MV-4-11 (cell line): ENCODE results near the gene RASGRF2.

Experiments used
- DNase-seq: peaks from one replicate; lab custom pipeline; 2025; lab: John Stamatoyannopoulos, UW

RASGRF2 gene

DNA sequence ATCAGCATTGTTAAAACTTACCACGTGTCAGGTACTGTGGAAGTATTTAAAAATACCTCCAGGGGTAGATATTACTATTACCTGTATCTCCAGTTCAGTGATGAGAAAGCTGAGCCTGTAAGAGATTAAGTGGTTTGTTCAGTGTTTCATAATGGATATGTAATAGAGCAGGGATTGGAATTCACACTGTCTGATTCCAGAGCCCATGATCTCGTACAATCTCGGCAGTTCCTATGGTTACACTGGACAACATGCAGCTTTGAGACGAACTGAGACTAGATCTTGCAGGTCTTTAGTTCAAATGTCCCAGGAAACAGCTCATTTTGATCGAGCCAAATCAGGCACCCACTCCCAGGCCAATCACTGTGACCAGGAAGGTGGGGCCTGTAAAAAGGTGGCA lies 8.8 kb upstream of the RASGRF2 start:
- DNase-seq: no peak

DNA sequence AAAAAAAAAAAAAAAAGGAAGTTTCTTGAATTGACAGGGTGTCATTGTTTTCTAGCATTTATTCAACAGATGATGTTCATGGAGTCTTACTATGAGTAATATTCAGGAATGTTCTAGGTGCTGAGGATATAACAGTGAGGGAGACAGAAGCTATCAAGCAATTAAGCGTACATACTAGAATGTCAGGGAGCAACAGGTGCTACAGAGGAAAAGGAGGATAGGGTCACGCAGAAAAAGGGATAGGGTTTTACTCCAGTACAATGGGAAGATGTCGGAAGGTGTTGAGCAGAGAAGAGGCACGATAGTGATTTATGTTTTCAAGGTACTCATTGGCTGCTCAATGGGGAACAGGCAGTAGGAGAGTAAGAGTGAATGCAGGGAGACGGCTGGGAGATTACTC lies 6.6 kb upstream of the RASGRF2 start:
- no peak for DNase-seq

DNA sequence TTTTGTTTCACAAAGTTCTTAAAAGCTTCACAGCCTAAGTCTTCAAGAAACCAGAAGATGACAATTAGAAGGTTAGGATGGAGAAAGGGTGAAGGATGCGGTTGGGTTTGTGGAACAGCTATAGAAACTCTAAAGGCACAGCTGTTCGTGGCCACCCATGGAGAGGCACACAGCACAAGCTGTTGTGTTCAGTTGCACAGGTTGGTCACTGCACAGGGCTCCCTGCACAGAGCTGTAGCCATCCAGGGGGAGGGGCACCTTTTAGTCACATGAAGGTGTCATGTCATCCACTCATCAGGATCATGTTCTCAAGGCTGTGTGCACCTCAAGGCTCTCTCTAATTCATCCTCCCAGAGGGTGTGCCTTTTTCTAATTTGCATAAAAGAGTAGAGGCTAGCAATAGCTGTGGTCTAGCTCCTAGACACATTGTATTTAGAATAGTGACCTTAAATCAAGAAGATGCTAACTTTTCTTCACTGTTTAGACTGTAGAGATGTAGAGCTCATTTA lies 5.0 kb upstream of the RASGRF2 start:
- DNase-seq: no peak

DNA sequence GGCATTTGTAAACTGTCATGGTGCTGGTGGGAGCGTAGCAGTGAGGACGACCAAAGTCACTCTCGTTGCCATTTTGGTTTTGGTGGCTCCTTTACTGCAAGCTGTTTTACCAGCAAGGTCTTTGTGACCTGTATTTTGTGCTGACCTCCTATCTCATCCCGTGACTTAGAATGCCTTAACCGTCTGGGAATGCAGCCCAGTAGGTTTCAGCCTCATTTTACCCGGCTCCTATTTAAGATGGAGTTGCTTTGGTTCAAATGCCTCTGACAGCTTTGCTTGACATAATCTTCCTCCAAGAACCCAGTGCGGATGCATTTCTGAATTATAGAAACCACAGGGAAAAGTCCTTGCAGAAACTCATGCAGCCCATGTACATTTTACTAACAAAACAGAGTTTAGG lies 3.9 kb upstream of the RASGRF2 start:
- DNase-seq: no peak

DNA sequence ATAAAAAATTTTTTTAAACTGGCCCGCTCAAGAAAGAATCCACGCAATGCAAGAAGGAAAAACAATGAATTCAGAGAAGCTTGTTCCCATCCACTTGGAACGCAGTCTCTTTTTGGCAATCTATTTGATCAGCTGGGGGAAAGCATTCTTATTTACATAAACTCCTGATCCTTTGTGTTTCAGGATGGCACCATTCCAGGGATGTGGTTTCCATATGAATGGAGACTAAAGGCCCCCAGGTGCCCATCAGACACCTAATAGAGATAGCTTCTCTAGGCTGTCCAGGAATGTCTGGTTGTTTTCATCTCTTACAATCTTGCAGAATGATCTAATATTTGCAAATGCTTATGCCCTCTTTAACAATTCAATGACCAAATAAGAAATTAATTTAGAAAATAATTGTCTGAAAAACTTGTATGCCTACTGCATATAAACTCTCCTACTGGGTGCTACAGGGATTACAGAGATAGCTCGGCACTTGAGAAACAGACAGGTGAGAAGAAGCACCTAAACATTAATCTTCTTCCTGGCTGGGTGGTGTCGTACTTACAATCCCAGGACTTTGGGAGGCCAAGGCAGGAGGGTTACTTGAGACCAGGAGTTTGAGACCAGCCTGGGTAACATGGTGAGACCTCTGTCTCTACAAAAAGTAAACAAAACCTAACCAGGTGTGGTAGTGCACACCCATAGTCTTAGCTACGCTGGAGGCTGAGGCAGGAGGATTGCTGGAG lies 3.0 kb upstream of the RASGRF2 start:
- DNase-seq: no peak

DNA sequence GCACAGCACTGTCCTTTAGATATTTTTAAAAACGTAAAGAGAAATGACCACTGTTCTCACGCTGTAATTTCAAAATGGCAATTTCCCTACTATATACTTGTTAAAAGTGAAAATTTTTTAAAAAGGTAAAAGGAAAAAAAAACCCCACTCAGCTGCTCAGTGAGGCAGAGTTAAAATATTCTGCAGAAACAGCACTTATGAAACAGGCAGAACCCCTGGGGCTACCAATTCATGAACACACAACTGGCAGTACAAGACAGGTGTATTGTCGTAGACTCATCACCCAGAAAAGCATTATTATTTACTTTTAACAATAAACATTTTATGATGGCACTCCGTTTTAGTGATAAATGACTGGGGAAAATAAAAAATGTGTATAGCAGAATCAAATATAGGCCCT lies 1.5 kb upstream of the RASGRF2 start:
- DNase-seq: no peak

DNA sequence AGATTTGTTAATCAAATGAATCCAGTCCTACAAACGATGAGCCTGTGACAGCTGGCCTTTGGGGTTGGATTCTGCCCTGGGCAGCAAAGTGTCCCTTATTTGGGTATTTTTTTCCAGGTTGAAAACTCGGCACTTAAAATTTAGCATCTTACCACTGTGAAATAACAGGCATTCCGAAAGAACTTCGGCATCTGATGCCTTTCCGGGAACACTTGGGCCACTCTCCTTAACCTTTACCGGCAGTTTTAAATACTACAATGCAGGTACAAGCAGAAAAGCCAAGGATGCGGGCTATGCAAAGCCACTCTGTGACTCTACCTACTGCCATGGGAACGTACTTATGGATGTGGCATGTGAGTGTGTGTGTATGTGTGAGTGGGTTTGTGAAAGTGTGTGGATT lies 1.0 kb upstream of the RASGRF2 start:
- no peak for DNase-seq

DNA sequence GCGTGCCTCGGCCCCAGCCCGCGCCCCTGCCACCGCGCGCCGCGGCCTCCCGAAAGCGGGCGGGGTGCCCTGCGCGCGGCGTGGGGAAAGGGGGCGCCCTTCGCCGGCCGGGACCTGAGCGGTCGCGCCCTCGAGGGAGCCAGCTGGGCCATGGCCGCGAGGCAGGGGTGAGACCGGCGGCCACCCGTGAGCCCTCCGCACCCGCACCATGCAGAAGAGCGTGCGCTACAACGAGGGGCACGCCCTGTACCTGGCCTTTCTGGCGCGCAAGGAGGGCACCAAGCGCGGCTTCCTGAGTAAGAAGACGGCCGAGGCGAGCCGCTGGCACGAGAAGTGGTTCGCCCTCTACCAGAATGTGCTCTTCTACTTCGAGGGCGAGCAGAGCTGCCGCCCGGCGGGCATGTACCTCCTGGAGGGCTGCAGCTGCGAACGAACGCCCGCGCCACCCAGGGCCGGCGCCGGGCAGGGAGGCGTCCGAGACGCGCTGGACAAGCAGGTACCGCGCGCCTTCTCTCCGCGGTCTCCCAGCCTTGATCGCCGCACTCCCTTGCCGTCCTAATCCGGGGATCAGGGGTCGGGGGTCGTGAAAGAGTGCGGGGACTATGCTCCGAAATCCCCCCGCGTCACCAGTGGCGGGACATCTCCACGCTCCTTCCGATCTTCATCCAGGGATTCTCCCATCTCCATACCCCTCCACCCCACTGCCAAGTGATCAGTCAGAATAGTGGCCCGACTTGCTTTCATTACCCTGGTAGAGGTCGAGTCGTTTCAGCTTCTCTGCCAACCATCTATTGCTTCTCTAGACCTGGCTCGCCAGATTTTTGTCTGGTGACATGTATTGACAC lies 590 bp downstream of the RASGRF2 start:
- DNase-seq: no peak

DNA sequence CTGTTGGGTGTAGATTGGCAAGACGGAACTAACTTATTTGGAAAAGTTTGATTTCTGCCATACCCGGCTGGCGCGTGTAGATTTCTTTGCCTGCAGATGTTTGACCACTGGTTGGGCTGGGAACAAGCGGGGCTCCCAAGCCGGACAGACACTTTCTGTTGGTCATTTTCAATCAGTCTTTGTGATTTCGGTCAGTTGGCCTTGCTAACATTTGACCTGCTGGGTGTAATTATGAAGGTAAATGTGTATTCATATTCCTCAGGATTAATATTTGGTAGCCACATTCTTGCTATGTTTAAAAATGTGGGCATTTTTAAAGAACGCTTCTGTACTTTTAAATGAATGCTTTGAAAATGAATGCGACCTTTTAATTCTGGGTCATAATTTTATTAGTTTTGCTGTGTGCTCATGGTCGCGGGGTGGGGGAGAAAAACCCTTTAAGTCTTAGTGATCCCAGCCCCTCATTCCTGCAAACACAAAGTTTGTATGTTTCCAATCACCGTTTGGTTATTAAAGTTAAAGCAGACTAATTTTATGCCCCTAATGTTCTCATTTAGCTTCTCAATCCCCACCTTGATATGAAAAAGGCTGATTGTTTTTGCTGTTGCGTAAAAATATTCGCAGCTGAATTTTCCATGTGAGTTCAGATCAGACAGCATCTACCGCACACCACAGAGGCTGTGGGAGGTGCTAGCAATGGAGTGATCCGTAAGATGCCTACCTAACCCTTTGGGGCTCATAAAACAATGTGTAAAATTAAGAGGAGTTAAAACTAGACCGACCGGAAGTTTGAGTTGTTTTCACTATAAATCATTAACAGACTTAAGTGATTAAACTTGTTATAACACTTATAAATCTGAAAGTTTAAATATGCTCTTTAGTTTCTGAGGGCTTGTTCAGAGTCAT lies 1.5 kb downstream of the RASGRF2 start:
- no peak for DNase-seq

DNA sequence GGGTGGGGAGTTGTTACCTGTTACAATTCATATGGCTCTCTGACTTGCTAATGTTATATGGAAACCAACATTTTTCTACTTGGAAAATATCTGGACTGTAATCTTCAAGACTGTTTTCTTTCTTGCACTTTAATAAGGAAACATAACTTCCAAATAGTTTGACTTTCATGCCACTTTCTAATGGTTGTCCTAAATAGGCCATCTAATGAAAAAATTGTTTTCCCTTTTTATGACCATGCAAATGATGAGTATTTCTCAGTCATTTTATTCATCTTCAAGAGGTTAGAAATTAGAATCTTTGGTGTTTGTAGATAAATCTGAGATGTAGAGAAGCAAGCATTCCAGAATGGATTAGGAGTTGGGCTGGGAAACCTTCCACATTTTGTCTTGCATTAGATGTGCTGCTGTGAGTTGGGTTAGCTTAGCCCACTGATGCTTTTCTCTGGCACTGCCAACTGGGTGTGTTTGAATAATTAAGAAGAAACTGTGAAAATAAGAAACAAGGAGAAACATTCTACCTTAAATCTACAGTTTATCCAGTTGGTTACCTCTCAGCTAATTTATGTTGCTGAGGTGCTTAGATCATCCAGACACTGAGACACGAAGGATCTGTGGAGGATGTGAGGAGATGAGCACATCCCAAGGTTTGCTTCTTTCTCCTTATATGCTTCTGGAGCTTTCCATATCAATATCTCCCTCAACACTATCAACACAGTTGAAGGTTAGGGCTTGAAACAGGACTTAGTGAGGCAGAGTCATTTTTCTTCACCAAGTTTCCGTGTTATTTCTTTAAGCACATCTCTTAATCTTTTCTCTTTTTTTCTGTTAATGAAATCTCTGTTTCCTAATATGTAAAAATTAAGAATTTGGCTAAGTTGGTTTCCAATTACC lies 2.7 kb downstream of the RASGRF2 start:
- no peak for DNase-seq

DNA sequence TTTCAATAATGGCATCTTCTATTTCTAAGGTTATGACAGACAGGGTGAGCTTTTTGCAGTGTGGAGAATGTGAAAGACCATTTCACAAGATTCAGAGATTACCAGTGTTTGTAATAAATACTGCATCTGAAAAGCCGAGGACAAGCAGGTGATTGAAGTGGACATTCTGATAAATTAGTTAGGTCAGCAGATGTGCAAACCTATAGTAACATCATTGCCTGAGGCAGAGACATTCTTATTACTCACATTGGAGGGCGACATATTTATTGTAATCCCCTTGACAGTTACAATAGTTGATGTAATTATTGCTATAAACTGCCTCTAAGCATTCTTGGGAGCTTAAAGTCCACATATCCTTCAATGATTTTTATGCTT lies 3.3 kb downstream of the RASGRF2 start:
- no peak for DNase-seq

DNA sequence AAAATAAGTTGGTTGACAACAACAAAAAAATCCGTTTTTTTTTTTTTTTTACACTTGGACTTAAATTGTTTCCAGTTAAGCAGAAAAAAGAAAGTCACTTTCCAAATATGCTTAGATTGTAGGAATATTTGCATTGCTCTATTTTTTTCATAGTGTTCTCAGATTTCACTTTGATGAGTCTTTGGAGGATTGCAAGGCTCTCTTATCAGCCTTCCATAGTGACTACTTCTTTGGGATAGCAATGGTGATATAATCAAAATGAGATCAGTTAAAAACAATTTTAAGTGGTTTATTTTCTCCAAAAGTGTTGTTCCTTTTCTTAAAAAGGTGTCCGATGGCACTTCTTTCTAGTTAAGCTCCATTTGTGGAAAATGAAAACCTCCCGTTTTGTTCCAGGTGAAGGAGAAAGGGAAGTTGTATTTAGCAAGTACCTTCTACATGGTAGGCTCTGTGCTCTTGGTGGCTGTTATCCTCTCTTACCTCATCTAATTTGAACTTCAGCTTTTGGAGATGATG lies 3.9 kb downstream of the RASGRF2 start:
- DNase-seq: no peak

DNA sequence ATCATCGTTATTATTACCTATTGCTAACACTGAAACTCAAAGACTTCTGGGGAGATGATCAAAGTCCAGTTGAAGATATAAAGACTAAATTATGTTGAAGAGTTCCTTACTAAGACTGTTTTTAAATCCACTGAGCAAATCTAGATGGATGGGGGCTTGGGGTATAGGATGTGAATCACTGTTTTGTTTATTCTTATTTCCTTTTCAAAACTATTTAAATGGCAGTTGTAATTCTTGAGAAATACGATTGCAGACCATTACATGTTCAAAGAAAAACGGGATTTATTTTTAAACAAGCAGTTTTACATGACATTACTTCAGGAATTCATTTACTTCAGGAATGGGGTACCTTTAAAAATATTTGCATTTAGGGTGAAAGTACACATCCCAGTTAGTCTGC lies 4.3 kb downstream of the RASGRF2 start:
- no peak for DNase-seq

DNA sequence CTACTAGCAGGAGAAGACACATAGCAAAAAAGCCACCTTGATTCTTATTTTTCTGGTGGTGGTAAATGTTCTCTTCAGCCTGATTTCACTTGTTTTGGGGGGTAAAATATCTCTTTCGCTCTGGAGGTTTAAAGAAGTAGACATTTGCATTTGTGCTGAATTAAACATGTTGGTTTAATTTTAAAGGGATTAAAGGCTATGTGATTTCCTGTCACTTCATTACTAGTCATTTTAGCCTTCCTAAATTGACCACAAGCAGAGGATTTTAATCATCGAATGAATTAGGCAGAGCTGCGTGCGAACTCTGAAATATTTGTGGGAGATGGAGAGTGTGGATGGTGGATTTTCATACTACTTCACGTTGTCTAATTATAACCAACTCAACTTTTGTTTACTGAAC lies 4.8 kb downstream of the RASGRF2 start:
- no peak for DNase-seq

DNA sequence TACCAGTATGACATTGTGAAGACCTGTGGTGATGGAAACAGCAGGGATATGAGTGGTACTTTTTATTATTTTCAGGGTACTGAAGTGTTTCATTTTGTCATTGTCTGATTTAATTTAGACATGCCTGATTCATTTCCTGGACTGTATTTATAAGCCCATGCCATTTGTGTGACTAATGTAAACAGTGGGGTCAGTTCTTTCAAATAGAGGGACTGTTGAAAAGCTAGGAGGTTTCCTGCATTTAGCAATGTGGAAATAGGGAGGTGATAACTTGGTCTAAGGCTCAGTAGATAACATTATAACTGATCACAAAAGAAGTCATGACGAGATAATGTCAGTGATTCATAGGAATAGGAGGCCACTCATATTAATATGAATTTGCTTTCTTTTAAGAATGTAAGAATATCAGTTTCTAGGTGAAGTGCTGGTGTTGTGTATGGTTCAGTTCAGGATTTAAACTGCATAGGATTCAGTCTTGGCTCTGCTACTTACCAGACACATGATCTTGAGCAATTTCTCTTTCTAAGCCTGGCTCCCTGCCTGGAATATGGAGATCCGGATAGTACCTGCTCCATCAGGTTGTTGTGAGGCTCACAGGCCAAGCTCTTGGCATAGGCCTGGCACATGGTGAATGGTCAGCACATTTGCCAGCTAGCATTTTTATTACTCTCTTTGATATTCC lies 7.5 kb downstream of the RASGRF2 start:
- DNase-seq: no peak

DNA sequence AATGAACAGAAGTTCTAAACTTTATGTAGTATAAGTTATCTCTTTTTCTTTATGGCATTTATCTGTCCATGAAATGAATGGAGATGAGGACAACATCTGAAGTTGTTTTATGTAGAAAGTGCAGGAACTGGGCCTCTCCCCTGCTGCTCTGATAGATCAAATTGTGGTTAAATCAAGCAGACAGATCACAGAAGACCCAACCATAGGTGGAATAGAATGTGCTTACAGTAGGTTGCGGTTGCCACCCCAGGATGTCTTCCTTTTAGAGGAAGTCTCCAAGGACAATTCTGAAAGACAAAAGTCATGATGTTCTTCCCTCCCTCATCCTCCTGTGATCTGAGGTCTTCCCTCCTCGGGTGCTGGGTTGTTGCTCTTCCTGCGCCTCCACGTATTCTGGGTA lies 12.9 kb downstream of the RASGRF2 start:
- no peak for DNase-seq

DNA sequence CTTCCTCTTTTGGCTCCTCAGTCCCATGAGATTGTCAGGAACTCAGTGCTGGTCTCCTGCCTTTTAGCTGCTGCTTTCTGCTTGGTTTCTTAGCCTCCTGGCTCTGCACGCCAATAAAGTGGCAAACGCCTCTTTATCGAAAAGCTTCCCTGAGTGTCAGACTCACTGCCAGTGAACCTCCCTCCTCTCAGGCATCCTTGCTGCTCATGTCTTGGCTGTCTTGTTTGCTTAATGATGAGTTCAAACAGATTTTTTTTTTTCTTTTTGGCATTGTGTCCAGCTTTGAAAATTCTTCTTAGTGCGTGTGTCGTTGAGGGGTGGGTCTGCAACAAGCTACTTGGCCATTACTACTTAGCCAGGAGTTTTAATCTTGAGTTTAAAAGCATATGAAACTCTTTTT lies 14.9 kb downstream of the RASGRF2 start:
- DNase-seq: no peak

DNA sequence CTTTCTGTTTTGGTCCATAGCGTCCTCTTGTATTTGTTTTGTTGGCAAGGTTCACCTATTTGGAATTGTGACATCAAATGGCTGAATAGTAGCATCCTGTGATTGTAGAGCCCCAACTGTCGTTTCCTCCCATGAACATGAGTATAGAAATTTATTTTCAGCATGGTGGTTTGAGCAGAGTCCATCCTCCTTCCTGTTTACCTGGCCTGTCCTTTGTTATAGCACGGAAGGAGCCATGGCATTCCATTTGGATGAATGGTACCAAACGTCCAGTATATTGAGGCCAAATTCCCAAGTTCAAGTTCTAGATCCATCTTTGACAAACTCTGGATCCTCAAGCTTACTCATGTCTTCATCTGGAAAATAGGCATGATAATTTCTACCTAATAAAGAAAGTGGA lies 16.8 kb downstream of the RASGRF2 start:
- DNase-seq: no peak

DNA sequence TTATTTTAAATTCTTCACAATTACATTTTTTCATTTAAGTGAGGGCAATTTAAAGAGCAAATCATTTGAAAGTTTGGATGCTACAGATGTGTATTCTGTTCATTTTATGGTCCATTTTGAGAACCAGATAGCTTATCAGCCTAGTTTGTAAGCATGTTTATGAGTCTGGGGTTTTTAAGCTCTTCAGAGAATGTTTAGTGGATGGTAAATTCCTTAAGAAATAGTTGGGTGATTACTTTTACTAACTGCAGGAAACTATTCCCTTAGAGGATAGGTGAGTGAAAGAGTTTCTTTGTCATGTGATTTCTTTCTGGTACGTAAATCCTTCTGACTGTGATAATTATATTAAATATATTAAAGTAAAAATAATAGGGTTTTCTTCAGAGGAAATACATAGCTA lies 17.6 kb downstream of the RASGRF2 start:
- DNase-seq: no peak

DNA sequence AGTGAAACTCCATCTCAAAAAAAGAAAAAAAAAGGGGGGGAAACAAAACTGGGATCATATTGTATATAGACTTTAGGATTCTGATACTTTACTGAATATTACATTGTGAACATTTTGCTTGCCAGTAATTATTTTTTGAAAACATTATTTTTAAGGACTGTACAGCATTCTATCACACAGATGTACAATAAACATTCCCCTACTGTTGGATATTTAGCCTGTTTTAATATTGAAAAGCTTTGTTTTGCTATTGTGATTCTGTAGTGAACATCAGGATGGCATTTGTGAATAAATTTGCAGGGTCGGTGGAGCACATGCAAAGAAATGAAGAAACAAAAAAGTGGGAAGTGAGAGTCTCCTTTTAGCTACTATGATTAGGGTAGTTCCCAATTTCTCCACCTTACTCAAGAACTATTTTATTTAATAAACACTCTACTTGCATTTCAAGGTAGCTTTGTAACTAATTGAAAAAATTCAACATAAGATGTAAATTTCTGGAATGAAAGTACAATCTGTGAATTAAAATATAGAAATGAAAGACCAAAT lies 18.7 kb downstream of the RASGRF2 start:
- DNase-seq: peak; percentile 62
